ENCODE data around the gene DOCK7.
"Not testable (repeated sequence)": the region's sequence is repeated elsewhere in the genome, so short reads cannot be mapped to it uniquely, and the experiment has no call there.

Gene DOCK7, protein sequence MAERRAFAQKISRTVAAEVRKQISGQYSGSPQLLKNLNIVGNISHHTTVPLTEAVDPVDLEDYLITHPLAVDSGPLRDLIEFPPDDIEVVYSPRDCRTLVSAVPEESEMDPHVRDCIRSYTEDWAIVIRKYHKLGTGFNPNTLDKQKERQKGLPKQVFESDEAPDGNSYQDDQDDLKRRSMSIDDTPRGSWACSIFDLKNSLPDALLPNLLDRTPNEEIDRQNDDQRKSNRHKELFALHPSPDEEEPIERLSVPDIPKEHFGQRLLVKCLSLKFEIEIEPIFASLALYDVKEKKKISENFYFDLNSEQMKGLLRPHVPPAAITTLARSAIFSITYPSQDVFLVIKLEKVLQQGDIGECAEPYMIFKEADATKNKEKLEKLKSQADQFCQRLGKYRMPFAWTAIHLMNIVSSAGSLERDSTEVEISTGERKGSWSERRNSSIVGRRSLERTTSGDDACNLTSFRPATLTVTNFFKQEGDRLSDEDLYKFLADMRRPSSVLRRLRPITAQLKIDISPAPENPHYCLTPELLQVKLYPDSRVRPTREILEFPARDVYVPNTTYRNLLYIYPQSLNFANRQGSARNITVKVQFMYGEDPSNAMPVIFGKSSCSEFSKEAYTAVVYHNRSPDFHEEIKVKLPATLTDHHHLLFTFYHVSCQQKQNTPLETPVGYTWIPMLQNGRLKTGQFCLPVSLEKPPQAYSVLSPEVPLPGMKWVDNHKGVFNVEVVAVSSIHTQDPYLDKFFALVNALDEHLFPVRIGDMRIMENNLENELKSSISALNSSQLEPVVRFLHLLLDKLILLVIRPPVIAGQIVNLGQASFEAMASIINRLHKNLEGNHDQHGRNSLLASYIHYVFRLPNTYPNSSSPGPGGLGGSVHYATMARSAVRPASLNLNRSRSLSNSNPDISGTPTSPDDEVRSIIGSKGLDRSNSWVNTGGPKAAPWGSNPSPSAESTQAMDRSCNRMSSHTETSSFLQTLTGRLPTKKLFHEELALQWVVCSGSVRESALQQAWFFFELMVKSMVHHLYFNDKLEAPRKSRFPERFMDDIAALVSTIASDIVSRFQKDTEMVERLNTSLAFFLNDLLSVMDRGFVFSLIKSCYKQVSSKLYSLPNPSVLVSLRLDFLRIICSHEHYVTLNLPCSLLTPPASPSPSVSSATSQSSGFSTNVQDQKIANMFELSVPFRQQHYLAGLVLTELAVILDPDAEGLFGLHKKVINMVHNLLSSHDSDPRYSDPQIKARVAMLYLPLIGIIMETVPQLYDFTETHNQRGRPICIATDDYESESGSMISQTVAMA (N-terminal part only)

DNA sequence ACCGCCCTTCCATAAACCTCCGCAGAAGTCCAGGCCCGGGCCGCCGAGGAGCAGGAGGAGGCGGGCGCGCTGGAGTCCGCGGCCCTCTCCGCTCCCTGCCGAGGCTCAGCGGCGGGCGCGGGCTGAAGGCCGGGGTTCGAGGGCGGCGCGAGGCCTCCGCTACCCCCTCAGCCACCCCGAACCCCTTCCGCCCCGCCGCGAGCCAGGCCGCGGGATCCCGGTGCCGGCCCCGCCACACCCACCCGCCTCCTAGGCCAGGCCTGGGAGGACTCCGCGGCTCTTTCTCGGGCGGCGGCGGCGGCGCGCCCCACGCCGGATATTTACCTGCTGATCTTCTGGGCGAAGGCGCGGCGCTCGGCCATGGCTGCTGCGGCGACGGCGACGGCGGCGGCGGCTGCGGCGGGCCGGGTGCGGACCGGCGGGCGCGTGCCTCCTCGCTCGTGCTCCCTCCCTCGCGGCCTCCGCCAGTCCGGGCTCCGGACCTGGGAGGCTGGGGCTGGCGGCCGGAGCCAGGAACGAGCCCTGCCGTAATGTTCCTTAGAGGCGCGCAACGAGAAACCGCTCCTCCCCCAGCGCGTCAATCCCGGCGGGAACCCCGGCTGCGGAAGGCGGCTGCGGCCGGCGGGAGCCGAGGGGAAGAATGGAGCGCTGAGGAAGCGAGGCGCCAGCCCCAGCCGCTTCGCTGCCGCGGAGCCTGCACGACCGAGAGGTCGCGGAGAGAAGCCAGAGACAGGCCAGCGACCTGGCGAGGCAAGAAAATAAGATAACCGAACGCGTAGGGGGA, at the start of gene DOCK7:
Gene DOCK7, minus strand, starts transcription at position 484 of the 784 bp plus-strand sequence. Its CDS starts 122 bp downstream, at position 362.
- DNase-seq = peak; percentile 19 to 60

DNA sequence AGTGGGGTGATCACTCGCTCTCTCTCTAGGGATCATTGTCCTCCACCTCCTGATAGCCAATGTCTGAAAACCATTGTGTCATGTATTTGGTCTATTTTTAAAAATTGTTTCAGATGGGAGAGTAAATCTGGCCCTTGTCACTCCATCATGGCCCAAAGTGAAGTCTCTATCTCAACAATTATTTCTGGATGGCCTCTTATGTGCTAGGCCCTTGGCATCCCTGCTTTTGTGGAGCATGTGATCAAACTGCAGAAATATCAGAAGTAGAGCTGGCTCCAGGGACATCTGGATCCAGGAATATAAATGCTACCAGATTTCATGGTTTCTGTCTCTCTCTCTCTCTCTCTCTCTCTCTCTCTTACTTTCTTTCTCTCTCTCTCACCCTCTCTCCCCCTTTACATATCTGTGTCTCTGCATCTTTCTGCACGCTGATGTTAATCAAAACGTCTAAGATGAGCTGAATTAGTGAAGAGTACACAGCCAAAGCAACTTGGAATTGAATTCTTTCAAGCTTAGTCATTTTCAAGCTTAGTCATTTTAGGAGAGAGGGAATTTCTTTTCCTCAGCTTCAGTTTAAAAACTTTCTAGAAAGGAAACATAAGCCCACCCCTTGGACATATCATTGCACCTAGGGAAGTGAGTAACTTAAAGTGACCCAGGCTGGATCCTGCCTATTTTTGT, 47.4 kb upstream of the DOCK7 start:
- DNase-seq = no peak

DNA sequence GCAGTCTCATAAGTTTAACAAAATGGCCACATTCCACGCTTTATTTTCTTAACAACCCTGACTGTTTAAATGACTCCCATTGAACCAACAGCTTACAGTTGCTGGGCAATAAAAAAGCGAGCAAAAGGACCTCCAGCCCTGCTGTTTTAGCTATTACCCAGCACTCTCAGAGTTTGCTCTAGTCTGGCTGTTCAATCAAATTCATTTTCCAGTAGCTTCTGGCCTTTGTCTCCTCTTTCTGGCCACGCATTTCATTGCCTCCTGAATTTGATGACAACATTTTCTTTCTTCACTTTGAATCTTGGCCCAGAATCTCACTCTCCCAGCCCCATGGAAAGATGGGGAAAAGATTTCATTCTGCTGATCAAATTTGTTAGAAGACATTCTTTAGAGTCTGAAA, 44.1 kb upstream of the DOCK7 start:
- DNase-seq = no peak

DNA sequence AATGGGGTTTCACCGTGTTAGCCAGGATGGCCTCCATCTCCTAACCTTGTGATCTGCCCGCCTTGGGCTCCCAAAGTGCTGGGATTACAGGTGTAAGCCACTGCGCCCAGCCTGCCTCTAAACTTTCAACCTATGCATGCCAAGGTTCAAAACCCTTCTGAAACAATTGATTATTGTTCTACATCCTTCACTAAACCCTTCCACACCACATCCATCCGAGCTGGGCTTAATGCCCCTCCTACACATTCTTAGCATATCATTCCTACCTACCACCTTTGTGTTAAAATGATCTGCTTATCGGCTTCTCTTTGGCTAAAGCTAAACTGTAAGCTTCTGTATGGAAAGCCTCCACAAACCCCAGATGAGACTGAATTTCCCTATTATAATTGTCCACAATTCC, 40.8 kb upstream of the DOCK7 start:
- DNase-seq = no peak

DNA sequence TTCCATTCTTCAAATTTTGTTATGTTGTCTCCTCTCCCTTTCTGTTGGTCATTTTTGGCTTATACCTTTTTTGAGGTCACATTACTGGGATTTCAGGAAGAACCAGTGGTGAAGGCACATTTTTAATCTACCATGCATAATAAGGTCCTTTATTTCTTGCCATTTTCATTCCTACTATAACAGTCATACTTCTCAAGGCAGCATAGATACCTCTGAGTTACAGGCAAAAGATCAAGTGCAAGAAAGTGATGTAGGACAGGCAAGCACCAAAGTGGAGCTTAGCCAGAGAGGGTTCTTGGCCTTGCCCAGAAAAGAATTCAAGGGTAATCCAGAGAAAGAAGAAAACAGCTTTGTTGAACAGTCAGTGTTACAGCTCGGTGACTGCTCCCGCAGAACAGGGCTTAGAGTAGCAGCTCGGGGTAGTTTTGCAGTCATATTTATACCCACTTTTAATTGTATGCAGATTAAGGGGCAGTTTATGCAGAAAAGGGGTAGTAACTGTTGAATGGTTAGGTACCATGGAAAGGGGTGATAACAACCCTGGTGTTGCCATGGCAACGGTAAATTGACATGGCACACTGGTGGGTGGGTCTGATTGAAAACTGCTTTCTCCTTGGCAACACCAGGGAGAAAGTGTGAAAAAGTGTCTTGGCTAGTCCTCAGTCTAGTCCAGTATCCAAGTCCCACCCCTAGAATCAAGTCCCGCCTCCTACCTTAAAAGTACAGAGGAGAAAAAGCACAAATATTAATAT, 39.6 kb upstream of the DOCK7 start:
- DNase-seq = no peak

DNA sequence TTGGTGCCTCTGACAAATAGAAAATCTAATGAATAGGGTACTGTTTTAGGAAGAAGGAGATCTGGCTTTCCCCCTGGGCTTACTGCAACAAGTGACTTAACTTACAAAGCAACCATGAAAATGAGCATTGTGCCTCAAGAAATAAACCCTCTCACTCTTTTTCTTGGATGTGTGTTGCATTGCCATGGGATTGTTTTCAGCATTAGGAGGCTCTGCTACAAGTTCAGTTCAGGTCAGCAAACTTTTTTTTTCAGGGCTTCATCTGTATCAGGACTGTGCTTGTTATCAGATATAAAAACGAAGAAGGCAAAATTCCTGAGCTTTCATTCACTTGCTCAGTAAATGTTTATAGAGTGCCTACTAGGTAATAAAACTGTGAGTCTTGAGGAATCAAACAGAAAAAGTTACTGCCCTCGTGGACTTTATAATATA, 37.8 kb upstream of the DOCK7 start:
- no peak for DNase-seq

DNA sequence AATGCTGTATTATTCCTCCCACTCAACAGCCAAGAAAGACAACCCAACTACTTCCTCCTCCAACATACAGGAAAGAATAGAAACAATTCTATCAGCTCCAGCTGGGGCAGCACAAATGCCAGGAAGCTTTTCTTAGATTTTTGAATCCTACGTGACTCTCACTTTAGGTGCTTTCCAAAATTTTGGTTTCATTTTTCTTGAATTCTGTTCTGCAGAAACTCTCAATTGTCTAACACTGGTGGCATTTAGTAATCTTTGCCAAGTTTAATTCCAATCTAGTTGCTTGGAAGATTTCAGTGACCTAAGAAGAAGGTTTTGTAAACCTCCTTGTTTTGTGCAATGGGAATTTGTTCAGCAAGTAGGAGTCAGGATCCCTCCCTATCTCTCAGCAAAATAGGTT, 37.1 kb upstream of the DOCK7 start:
- no peak for DNase-seq

DNA sequence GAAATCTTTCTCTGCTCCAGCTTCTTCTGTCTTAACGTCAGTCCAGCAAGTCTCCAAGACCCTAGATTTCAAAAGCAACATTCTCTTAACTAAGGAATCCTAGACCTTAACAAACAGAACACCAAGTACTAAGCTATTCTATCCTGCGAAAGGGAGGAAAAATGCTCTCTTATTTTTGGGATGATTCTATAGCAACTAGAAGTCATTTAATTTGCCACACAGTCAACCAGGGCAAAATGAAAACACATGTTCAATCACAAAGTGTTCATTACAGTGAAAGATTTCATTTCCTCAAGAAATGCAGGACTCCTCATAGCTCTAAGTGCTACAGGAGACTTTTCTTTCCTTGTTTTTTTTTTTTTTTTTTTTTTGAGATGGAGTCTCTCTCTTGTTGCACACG, 36.2 kb upstream of the DOCK7 start:
- no peak for DNase-seq

DNA sequence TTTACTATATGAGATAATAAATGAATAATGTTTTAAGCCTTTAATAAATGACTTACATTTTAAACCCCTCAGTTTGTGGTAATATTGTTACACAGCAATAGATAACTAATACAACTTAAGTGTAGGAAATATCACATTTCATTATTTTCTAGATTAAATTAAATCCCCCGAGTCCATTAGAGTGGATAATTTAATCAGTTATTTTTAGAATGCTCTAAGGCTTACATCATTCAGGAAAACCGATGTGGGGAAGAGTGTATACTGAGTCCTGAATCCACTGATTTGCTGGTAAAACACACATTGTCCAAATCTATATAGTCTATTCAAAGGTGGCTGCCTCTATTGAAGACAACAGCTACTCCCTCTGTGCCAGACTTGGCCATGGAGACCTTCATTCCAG, 35.7 kb upstream of the DOCK7 start:
- DNase-seq = no peak

DNA sequence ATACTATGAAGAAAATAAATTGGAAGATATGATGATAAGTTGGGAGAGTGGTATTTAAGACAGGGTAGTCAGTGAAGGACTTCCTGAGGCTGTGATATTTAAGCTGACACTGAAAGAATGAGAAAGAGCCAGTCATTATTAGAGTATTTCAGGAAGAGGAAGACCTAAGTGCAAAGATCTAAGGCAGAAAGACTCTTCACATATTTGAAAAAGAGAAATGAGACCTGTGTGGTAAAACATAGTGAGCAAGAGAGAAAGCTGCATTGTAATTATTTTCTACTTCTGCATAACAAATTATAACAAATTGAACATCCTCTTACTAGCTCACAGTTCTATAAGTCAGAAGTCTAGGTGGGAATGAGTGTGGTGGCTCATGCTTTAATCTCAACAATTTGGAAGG, 34.6 kb upstream of the DOCK7 start:
- no peak for DNase-seq

DNA sequence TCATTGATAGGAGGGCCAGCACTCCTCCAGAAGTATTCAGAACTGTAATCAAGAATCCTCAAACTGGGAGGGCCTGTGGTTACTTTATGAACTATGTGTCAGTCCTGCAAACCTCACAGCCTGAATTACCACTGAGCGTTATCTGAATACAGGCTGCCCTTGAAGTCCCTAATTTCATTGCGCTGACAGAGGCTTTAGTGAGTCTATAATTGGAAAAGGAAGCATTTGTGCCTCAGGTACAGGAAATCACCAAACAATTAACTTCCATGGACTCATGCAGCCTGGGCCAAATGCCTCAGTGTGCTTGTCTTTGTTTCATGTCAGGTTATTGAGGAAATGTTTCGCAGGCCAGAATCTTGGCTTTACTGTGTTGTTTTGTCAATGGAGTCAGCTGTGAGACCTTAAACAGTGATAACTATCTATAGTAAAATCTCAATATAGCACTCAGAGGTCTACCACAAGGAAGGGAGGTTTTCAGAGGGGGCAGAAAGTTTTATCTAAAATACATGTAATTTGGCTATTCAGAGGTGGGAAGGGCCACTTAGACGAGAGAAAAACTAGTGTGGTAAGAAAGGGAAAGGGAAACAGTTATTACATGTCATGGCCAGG, 32.9 kb upstream of the DOCK7 start:
- no peak for DNase-seq

DNA sequence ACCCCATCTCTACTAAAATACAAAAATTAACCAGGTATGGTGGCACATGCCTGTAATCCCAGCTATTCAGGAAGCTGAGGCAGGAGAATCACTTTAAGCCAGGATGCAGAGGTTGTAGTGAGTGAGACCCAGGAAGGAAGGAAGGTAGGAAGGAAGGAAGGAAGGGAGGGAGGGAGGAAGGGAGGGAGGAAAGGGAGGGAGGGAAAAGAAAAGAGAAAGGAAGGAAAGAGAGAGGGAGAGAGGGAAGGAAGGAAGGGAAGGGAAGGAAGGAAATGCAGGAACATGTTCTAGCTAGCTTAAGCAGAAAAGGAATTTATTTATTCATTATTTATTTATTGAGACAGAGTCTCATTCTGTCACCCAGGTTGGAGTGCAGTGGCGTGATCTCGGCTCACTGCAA, 30.2 kb upstream of the DOCK7 start:
- not testable (repeated sequence) for DNase-seq

DNA sequence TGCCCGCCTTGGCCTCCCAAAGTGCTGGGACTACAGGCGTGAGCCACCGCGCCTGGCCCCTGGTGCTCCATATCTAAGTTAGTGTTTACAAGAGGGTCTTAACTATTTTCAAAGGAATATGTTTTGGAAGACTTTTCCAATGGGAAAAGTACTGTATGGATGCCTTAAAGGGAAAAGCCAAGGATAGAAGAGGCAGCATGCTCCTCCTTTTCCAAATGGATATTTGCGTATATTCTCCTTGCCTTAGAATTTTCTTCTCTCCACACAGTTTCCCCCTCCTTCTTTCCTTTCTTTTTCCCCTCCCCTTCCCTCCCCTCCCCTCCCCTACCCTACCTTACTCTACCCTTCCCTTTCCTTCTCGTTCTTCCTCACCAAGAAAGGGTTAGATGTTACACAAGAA, 29.3 kb upstream of the DOCK7 start:
- DNase-seq = no peak

DNA sequence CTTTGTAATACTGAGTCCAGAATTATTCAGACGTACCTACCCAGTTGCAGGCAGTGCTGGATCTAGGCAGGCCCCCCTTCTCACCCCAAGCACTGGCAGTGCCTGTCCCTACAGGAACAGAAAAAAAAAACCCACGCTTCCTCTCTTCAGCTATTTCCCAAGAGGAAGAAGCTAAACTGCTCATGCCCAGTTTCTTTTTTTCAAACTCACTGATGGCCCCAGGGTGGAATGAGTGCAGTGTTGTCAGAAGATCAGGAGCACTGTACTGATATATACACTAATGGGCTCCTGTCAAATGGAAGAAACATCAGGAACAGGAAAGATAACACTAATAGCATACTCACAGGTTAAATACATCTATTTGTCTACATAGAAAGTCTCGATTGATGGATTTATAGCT, 28.2 kb upstream of the DOCK7 start:
- no peak for DNase-seq

DNA sequence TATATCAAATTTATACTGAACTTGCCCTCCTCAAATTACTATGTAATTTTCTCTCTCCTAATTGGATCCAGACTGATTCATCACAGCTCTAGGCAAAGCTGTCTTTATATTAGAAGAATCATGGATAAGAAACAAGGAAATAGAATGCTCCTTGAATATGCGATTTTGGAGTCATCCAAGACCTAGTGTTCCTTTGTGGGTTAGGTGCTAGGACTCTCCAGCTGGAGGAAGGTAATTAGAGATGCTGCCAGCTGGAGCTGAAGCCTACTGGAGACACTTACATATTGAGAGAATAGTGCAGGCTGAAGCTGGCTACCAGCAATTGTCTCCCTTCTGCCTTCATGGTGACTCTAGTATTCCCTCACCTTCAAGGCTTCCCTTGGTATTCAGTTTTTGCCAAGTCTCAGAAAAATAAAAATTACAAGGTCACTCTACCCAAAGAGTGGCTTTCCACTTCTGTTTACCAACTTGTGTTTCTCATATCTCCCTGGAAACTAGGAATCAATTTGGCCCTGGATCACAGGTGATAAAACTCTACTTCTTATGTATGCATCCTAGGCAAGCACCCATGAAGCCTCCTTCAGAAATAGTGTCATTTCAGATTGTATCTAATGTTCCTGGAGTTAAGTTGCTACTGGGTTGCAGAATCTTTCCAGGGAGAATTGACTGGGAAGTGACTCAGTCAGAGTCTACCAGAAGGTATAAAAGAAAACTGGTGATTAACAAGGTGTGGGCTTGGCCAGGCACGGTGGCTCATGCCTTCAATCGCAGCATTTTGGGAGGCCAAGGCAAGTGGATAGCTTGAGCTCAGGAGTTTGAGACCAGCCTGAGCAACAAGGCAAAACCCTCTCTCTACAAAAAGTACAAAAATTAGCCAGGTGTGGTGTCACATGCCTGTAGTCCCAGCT, 24.4 kb upstream of the DOCK7 start:
- DNase-seq = peak; percentile 34 to 78

DNA sequence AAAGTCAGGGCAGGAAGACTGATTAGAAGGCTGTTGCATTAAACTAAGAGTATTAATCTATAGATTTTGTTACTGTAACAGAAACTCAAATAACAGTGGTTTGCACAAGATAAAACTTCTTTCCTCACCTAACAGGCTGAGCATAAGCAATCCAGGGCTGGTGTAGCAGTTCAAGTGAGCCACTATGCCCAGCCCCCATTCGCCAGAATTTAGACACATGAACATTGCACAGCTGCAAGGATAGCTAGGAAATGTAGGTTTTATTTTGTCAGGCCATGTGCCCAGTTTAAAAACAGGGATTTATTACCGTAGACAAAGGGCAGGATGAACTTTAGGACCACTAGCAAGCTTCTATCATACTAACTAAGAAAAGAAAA, 19.5 kb upstream of the DOCK7 start:
- DNase-seq = no peak

DNA sequence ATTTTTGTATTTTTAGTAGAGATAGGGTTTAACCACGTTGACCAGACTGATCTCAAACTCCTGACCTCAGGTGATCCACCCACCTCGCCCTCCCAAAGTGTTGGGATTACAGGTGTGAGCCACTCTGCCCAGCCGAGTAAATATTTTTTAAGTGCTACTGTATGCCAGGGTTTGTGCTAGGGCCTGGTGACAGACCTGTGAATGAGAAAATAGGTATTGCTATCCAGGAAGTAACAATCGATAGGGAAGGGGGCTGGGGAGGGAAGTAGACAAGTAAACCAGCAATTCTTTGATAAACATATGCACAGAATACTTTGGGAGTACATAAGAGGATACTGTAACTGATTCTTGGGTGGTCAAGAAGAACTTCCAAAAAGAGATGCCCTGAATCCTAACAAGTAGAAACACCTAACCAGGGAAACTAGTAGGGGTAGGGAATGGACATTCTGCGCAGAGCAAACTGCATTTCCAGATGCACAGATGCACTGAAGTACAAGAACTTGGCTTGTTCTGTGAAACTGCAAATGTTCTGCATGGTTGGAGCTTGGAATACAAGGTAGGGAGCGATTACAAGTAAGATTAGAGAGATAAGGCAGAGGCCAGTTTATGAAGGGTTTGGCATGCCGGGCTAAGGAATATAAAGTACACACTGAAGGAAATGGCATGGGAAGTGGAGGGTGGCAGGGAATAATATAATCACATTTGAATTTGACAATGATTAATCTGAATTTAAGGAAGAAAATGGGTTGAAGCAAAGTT, 19.0 kb upstream of the DOCK7 start:
- no peak for DNase-seq

DNA sequence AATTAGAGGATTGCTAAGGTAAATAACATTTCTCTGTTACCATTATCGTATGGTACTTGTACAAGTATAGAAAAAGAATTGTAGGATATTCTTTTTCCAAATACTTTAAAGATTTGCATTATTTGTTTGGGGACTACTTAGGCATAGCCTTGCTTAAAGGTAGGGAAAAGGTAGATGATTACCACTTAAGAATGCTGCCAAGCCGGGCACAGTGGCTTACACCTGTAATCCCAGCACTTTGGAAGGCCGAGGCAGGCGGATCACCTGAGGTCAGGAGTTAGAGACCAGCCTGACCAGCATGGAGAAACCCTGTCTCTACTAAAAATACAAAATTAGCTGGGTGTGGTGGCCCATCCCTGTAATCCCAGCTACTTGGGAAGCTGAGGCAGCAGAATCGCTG, 10.0 kb upstream of the DOCK7 start:
- DNase-seq = not testable (repeated sequence)

DNA sequence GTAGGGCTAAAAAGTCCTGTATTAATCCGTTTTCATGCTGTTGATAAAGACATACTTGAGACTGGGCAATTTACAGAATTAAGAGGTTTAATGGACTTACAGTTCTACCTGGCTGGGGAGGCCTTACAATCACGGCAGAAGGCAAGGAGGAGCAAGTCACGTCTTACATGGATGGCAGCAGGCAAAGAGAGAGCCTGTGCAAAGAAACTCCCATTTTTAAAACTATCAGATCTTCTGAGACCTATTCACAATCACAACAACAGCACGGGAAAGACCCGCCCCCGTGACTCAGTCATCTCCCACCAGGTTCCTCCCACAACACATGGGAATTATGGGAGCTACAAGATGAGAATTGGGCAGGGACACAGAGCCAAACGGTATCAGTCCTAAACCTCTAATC, 6.3 kb upstream of the DOCK7 start:
- not testable (repeated sequence) for DNase-seq

Data from NCI-H524 (cell line).